Measurements from ENCODE around the gene ZNF529.
"Not testable (repeated sequence)": the region's sequence is repeated elsewhere in the genome, so short reads cannot be mapped to it uniquely, and the experiment has no call there.

The ZNF529 gene

GRCh38 chr19:36573020-36573894 lies at the start of gene ZNF529:
Gene ZNF529 (minus strand): TSS chr19:36573292. CDS start chr19:36572346, 946 bp downstream.
- peaks cover 60% of the 10 kb centered on the region for H3K9me3 ChIP-seq
- no peaks in the 10 kb centered on the region for H4K20me1 ChIP-seq
- H3K4me2 ChIP-seq: peak within 1 kb of the TSS; percentile 91
- peaks cover 22% of the 10 kb centered on the region for H3K4me1 ChIP-seq
- H3K36me3 ChIP-seq: peaks cover 66% of the 10 kb centered on the region
- no peak for TF ChIP-seq Cebpa-rat (IDR thresholded peaks at IDR 0.05)
- H3K4me3 ChIP-seq: peak within 1 kb of the TSS; percentile 85
- H3K9ac ChIP-seq: peak within 1 kb of the TSS; percentile 87
- peak within 1 kb of the TSS; percentile 86 for H3K27ac ChIP-seq
- H3K27me3 ChIP-seq: no peaks in the 10 kb centered on the region

GRCh38 chr19:36605877-36606478 lies 32.9 kb upstream of the ZNF529 start:
- Histone ChIP-seq H3K4me1 (peaks cover 26% of the 10 kb centered on the region), H3K4me2 (peak overlapping the region; percentile 92), H3K27me3 (no peaks in the 10 kb centered on the region), H4K20me1 (peaks cover 12% of the 10 kb centered on the region; the same call in 1 of the 2 replicates), H3K27ac (peak overlapping the region; percentile 81; the same call in 1 of the 2 replicates), H3K9me3 (peaks cover 45% of the 10 kb centered on the region), H3K9ac (peak overlapping the region; percentile 79), H3K36me3 (peaks cover 49% of the 10 kb centered on the region), H3K4me3 (peak overlapping the region; percentile 85)
- TF ChIP-seq Cebpa-rat (IDR thresholded peaks at IDR 0.05): no peak

GRCh38 chr19:36605101-36605876 lies 32.2 kb upstream of the ZNF529 start, which contains the start of gene ZNF382:
Gene ZNF382 (plus strand): TSS chr19:36605313. CDS start chr19:36609915, 4,602 bp downstream.
- H3K4me3 ChIP-seq: peak within 1 kb of the TSS; percentile 85
- peaks cover 26% of the 10 kb centered on the region for H3K4me1 ChIP-seq
- H3K4me2 ChIP-seq: peak within 1 kb of the TSS; percentile 92
- H3K36me3 ChIP-seq: peaks cover 44% of the 10 kb centered on the region
- peak within 1 kb of the TSS; percentile 81 for H3K27ac ChIP-seq
- H3K27me3 ChIP-seq: no peaks in the 10 kb centered on the region
- H3K9ac ChIP-seq: peak within 1 kb of the TSS; percentile 79
- H4K20me1 ChIP-seq: peaks cover 12% of the 10 kb centered on the region; the same call in 1 of the 2 replicates
- H3K9me3 ChIP-seq: peaks cover 43% of the 10 kb centered on the region
- TF ChIP-seq Cebpa-rat (IDR thresholded peaks at IDR 0.05): no peak

- Histone ChIP-seq H3K9me3 (peaks cover 48% of the 10 kb centered on the region), H4K20me1 (peaks cover 12% of the 10 kb centered on the region; the same call in 1 of the 2 replicates), H3K36me3 (peaks cover 42% of the 10 kb centered on the region), H3K27ac (peak overlapping the region; percentile 81), H3K9ac (peak overlapping the region; percentile 79), H3K4me3 (peak overlapping the region; percentile 85), H3K4me2 (peak overlapping the region; percentile 92), H3K27me3 (no peaks in the 10 kb centered on the region), H3K4me1 (peaks cover 26% of the 10 kb centered on the region)
- no peak for TF ChIP-seq Cebpa-rat (IDR thresholded peaks at IDR 0.05)
Observed at GRCh38 chr19:36604656-36605100, 31.6 kb upstream of the ZNF529 start.

- Histone ChIP-seq H3K9me3 (peaks cover 50% of the 10 kb centered on the region), H4K20me1 (peaks cover 12% of the 10 kb centered on the region; the same call in 1 of the 2 replicates), H3K36me3 (peaks cover 30% of the 10 kb centered on the region), H3K4me1 (peaks cover 26% of the 10 kb centered on the region)
- not testable (repeated sequence) for H3K27me3 ChIP-seq, H3K9ac ChIP-seq, H3K4me2 ChIP-seq, H3K27ac ChIP-seq, H3K4me3 ChIP-seq
Observed at GRCh38 chr19:36602681-36603080, 29.6 kb upstream of the ZNF529 start.

- H3K4me3 ChIP-seq: no peak overlapping the region
- H3K27me3 ChIP-seq: no peaks in the 10 kb centered on the region
- H3K4me2 ChIP-seq: no peak overlapping the region
- no peaks in the 10 kb centered on the region for H4K20me1 ChIP-seq
- H3K9me3 ChIP-seq: peaks cover 76% of the 10 kb centered on the region
- H3K9ac ChIP-seq: no peak overlapping the region
- TF ChIP-seq Cebpa-rat (IDR thresholded peaks at IDR 0.05): no peak
- H3K36me3 ChIP-seq: peaks cover 88% of the 10 kb centered on the region
- H3K27ac ChIP-seq: no peak overlapping the region
- peaks cover 8% of the 10 kb centered on the region for H3K4me1 ChIP-seq
Observed at GRCh38 chr19:36579255-36579654, 6.2 kb upstream of the ZNF529 start.

- H3K9ac ChIP-seq: no peak overlapping the region
- peaks cover 73% of the 10 kb centered on the region for H3K36me3 ChIP-seq
- H4K20me1 ChIP-seq: no peaks in the 10 kb centered on the region
- no peak overlapping the region for H3K27ac ChIP-seq
- H3K4me2 ChIP-seq: no peak overlapping the region
- H3K27me3 ChIP-seq: no peaks in the 10 kb centered on the region
- H3K4me3 ChIP-seq: peak overlapping the region; percentile 5; the same call in 1 of the 2 replicates
- no peak for TF ChIP-seq Cebpa-rat (IDR thresholded peaks at IDR 0.05)
- H3K9me3 ChIP-seq: peaks cover 68% of the 10 kb centered on the region
- H3K4me1 ChIP-seq: peaks cover 14% of the 10 kb centered on the region
Observed at GRCh38 chr19:36577271-36577996, 4.3 kb upstream of the ZNF529 start.

- H4K20me1 ChIP-seq: no peaks in the 10 kb centered on the region
- no peak for TF ChIP-seq Cebpa-rat (IDR thresholded peaks at IDR 0.05)
- peaks cover 60% of the 10 kb centered on the region for H3K9me3 ChIP-seq
- H3K9ac ChIP-seq: no peak overlapping the region; the same call in 1 of the 2 replicates
- H3K4me1 ChIP-seq: peaks cover 22% of the 10 kb centered on the region
- H3K36me3 ChIP-seq: peaks cover 66% of the 10 kb centered on the region
- peak overlapping the region; percentile 91 for H3K4me2 ChIP-seq
- H3K27ac ChIP-seq: no peak overlapping the region
- no peaks in the 10 kb centered on the region for H3K27me3 ChIP-seq
- H3K4me3 ChIP-seq: no peak overlapping the region
Observed at GRCh38 chr19:36574741-36575140, 1.6 kb upstream of the ZNF529 start.
